ENCODE measurements around the gene MOGAT1.

DNA sequence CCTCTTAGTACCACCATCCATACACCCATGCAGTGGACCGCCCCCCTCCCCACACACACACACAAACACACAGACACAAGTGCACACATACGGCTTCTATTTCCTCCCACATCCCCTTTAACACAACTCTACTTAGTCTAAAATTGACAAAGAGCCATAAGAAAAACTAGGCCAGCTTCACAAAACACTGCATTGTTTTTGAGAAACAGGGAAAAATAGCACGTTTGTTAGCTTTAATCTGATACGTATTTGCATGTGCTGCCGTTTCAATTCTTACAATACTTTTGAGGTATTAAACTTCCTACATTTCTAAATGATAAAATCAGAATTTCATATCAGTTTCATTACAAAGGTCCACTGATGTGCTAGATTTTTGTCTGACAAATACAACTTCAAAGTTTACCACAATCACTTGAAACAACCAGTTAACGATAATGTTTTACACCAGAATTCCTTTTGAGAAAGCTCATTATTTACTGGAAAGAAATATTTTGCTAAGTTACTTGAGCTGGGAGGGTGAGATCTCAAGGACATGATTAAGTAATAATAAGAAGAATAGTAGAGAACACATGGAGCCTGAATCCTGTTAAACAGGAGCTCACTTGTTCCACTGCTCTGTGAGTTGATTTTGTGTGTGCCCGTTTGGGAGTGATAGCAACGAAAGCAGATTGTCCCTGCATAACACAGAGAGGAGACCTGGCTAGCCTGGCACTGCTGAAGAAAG lies 74.5 kb downstream of the MOGAT1 start:
- TF ChIP-seq, protein P1, sequence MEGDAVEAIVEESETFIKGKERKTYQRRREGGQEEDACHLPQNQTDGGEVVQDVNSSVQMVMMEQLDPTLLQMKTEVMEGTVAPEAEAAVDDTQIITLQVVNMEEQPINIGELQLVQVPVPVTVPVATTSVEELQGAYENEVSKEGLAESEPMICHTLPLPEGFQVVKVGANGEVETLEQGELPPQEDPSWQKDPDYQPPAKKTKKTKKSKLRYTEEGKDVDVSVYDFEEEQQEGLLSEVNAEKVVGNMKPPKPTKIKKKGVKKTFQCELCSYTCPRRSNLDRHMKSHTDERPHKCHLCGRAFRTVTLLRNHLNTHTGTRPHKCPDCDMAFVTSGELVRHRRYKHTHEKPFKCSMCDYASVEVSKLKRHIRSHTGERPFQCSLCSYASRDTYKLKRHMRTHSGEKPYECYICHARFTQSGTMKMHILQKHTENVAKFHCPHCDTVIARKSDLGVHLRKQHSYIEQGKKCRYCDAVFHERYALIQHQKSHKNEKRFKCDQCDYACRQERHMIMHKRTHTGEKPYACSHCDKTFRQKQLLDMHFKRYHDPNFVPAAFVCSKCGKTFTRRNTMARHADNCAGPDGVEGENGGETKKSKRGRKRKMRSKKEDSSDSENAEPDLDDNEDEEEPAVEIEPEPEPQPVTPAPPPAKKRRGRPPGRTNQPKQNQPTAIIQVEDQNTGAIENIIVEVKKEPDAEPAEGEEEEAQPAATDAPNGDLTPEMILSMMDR (IDR thresholded peaks at IDR 0.05; ENCODE audit: control extremely low read depth in 1 of 3, insufficient read depth in 1 of 3, low read depth in 1 of 3, low read length in 3 of 3) = no peak
- TF ChIP-seq POLR2AphosphoS5 (IDR thresholded peaks at IDR 0.05; ENCODE audit: low read depth, low read length) = no peak
- TF ChIP-seq EZH2 (IDR thresholded peaks at IDR 0.05; ENCODE audit: low read depth, low read length, severe bottlenecking) = no peak
- TF ChIP-seq POLR2A (IDR thresholded peaks at IDR 0.05; ENCODE audit: control extremely low read depth in 1 of 2, low read depth in 2 of 2, low read length in 2 of 2) = no peak
- TF ChIP-seq BACH1 (IDR thresholded peaks at IDR 0.05; ENCODE audit: low read length) = no peak
- no peak for TF ChIP-seq NANOG (IDR thresholded peaks at IDR 0.05; ENCODE audit: insufficient read depth, low read depth, low read length, poor library complexity, severe bottlenecking)
- TF ChIP-seq FOSL1 (IDR thresholded peaks at IDR 0.05; ENCODE audit: insufficient read depth, low read depth, low read length) = no peak
- TF ChIP-seq CHD2 (IDR thresholded peaks at IDR 0.05; ENCODE audit: low read length) = no peak
- no peak for TF ChIP-seq CBX5 (IDR thresholded peaks at IDR 0.05; ENCODE audit: low read depth, low read length)
- no peak for TF ChIP-seq EP300 (IDR thresholded peaks at IDR 0.05; ENCODE audit: borderline replicate concordance in 1 of 2, low read depth in 2 of 2, low read length in 2 of 2)
- no peak for TF ChIP-seq TAF1 (IDR thresholded peaks at IDR 0.05; ENCODE audit: low read depth, low read length)
- no peak for TF ChIP-seq YY1 (IDR thresholded peaks at IDR 0.05; ENCODE audit: low read depth, low read length)
- no peak for TF ChIP-seq KDM4A (IDR thresholded peaks at IDR 0.05; ENCODE audit: low read depth, low read length, severe bottlenecking)
- no peak for TF ChIP-seq JUND (IDR thresholded peaks at IDR 0.05; ENCODE audit: low read length)
